Esophagus muscularis mucosa (tissue), 2 donors: ENCODE measurements around the gene CCM2.

Source experiments
- EP300 ChIP-seq: sonication (generic); formaldehyde crosslinking; IDR thresholded peaks from one replicate; pipeline ENCODE4 v1.6.1; 2017; ENCODE audit warnings: antibody characterized with exemption
- POLR2A ChIP-seq: fragments of 450-650 bp; IDR thresholded peaks from one replicate; pipeline ENCODE4 v1.6.1; 2017; ENCODE audit warnings: antibody characterized with exemption, moderate library complexity, mild to moderate bottlenecking, low read depth

DNA sequence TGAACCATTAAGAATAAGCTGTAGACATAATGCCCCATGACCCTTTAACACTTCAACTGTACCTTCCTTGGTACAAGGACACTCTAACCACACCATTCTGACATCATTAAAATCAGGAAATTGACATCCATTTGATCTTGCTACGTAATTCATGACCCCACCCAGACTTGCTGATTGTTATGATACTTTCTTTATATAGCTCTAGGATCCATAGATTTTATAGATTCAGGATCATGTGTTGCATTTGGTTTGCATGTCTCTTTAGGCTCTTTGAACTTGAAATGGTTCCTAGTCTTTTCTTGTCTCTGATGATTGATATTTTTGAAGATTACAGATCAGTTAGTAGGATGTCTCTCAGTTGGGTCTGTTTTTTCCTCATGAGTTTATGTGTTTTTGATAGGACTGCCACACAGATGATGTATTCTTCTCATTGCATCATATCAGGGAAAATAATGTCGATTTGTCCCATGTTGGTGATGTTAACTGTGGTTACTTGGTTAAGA is 13.5 kb downstream of the CCM2 start:
- TF ChIP-seq EP300, result no peak
- no peak for TF ChIP-seq POLR2A
